ENCODE data around the gene GK.
A peak's percentile ranks its signal among the peaks of the same experiment; 100 is the strongest.

Gene GK

DNA sequence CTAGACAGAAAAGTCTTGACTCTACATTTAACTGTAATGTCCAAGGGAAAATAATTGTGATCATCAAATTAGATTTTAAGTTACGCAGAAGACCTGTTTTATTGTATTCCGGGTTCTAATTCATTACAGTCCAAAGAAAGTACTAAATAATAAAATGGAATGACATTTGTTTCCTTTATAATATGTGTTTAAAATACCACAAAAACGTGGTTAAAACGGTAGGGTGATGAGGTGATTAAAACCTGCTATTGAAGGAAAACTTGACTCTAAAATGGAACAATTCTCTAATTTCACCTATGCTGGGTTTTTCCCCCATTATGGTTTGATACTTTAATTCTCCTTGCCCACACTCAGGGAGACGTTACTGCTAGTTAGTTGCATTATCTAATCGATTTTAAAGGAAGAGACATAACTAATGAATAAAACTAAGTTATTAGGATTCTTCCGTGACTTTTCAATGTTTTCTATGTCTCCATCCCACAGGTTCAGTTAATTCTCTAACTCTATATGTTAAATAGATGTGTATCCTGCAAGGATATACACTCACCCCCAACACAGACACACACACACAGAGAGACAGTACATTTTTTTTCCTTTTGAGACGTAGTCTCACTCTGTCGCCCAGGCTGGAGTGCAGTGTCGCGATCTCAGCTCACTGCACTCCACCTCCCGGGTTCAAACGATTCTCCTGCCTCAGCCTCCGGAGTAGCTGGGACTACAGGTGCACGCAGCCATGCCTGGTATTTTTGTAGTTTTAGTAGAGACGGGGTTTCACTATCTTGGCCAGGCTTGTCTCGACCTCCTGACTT, 80.8 kb downstream of the GK start:
- no peak for DNase-seq
- no peaks in the 10 kb centered on the region for H3K27me3 ChIP-seq (replicated peaks)
- H3K27ac ChIP-seq = no peak overlapping the region
- in situ Hi-C loops (cut with HindIII; ENCODE audit: low pct_ligation_motif_present, low sequenced_read_pairs) = no loop called here
- TF ChIP-seq, protein P1, sequence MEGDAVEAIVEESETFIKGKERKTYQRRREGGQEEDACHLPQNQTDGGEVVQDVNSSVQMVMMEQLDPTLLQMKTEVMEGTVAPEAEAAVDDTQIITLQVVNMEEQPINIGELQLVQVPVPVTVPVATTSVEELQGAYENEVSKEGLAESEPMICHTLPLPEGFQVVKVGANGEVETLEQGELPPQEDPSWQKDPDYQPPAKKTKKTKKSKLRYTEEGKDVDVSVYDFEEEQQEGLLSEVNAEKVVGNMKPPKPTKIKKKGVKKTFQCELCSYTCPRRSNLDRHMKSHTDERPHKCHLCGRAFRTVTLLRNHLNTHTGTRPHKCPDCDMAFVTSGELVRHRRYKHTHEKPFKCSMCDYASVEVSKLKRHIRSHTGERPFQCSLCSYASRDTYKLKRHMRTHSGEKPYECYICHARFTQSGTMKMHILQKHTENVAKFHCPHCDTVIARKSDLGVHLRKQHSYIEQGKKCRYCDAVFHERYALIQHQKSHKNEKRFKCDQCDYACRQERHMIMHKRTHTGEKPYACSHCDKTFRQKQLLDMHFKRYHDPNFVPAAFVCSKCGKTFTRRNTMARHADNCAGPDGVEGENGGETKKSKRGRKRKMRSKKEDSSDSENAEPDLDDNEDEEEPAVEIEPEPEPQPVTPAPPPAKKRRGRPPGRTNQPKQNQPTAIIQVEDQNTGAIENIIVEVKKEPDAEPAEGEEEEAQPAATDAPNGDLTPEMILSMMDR (IDR thresholded peaks at IDR 0.05; ENCODE audit: low read depth, low read length, missing control alignments) = no peak
- H3K4me3 ChIP-seq (ENCODE audit: low read depth, low read length) = no peak overlapping the region
- no peaks in the 10 kb centered on the region for H3K36me3 ChIP-seq (replicated peaks)

DNA sequence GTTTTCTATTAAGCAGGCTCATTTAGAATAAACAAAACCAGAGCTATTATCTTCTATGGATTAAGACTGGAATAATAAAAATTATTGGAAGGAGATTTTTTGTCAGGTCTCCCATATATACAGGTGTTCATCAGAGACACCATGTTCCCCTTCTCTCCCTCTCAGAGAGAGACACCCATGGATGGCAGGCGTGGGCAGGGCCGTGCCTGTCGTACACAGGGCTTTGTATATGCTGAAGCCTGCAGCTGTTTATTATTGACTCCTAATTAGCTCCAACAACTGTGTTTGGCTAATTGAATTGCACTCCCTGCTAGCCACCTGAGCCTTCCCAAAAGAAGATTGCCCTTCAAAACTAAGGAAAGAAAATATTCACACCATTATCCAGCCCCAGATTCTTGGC, 81.6 kb downstream of the GK start:
- H3K27ac ChIP-seq = no peak overlapping the region
- H3K36me3 ChIP-seq (replicated peaks) = no peaks in the 10 kb centered on the region
- no peak overlapping the region for H3K4me3 ChIP-seq (ENCODE audit: low read depth, low read length)
- in situ Hi-C loops (cut with HindIII; ENCODE audit: low pct_ligation_motif_present, low sequenced_read_pairs) = no loop called here
- DNase-seq = no peak
- TF ChIP-seq, protein P1 (IDR thresholded peaks at IDR 0.05; ENCODE audit: low read depth, low read length, missing control alignments) = no peak
- H3K27me3 ChIP-seq (replicated peaks) = no peaks in the 10 kb centered on the region

DNA sequence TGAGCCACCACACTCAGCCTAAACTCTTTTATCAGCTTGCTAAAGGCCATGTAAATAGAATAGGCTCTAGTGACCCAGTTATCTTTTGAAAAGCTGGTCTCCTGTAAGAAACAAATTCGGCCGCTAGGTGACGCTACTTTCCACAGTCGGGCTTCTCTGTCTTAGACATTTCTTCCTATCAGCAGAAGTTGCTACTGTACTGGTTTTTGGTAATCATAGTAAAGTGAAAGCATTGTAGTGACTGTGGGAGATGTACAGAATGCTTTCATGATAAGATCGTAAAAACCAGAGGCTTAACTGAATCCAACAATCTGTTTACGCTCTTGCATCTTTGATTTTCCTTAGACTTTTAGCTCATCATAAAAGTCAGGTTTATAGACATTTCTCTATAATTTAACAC, 82.6 kb downstream of the GK start:
- H3K27me3 ChIP-seq (replicated peaks) = no peaks in the 10 kb centered on the region
- peak; percentile 61 for DNase-seq
- TF ChIP-seq, protein P1 (IDR thresholded peaks at IDR 0.05; ENCODE audit: low read depth, low read length, missing control alignments) = peak; percentile 73
- in situ Hi-C loops (cut with HindIII; ENCODE audit: low pct_ligation_motif_present, low sequenced_read_pairs) = no loop called here
- H3K27ac ChIP-seq = no peak overlapping the region
- H3K36me3 ChIP-seq (replicated peaks) = no peaks in the 10 kb centered on the region
- H3K4me3 ChIP-seq (ENCODE audit: low read depth, low read length) = no peak overlapping the region

DNA sequence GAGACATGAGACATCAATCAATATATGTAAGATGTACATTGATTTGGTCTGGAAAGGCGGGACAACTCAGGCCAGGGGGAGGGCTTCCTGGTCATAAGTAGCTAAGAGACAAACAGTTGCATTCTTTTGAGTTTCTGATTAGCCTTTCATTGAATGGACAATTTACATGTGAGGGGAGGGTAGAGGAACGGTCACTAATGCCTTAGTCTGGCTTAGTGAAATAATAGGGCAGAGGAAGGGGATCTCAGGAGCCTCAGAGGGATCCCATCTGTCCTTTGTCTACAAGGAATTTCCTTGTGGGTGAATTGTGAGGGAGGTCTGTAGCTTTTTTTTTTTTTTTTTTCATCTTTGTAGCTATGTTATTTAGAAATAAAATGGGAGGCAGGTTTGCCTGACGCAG, 88.3 kb downstream of the GK start:
- TF ChIP-seq, protein P1 (IDR thresholded peaks at IDR 0.05; ENCODE audit: low read depth, low read length, missing control alignments) = no peak
- Histone ChIP-seq H3K27ac (no peak overlapping the region), H3K36me3 (replicated peaks) (no peaks in the 10 kb centered on the region), H3K27me3 (replicated peaks) (no peaks in the 10 kb centered on the region), H3K4me3 (ENCODE audit: low read depth, low read length) (no peak overlapping the region)
- no peak for DNase-seq
- in situ Hi-C loops (cut with HindIII; ENCODE audit: low pct_ligation_motif_present, low sequenced_read_pairs) = no loop called here

DNA sequence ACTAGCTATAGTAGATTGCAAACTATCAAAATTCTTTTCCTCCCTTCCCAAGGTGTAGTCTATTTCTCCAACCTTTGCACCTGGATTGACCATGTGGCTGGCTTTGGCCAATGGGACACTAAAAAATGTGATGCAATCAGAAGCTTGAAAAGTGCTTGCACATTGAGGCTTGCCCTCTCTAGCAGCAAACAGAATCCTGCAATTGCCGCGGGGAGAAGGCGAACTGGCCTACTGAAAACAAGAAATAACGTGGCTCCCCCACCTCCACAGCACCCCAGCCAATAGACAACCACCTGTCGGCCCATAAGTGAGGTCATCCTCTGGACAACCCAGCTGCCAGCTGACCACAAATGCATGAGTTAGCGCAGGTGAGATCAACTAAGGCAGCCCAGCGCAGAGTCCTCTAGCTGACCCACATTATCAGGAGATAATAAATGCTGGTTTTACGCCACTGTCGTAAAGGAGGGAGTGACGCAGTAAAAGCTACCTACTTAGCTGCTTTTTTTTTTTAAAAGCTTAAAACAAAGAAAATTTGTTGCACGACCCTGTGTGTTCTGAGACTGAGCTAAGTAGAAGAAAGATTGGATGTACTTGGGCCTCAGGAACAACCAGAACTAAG, 95.2 kb downstream of the GK start:
- no peak overlapping the region for H3K4me3 ChIP-seq (ENCODE audit: low read depth, low read length)
- H3K27ac ChIP-seq = no peak overlapping the region
- TF ChIP-seq, protein P1 (IDR thresholded peaks at IDR 0.05; ENCODE audit: low read depth, low read length, missing control alignments) = no peak
- in situ Hi-C loops (cut with HindIII; ENCODE audit: low pct_ligation_motif_present, low sequenced_read_pairs) = no loop called here
- H3K36me3 ChIP-seq (replicated peaks) = no peaks in the 10 kb centered on the region
- DNase-seq = no peak
- H3K27me3 ChIP-seq (replicated peaks) = no peaks in the 10 kb centered on the region
